Inflammatory macrophage treated with lipopolysaccharide for 1 hour (primary cell): ENCODE data around the gene CCNJL.

Experiments
- DNase-seq, 2 donors: peaks; one replicate each; pipeline ENCODE4 v3.0.0-alpha.2; 2020 to 2022

The CCNJL gene

DNA sequence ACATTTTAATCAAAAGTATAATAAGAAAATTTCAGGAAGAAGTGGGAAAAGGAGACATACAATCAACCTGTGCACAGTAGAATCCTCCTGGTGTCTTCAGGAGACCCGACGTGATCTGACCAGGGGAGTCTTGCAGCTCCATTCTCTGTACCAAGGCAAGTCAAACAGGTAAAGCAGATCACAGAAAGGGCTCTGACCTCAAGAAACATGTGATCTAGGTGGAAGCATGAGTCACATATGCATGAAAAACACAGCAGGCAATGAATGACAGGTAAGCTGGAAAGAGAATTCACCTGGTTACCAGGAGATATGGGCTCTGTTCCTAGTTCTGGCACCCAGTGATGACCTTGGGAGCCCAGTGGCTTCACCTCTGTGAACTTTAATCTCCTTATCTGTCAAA is 102.4 kb downstream of the CCNJL start:
- DNase-seq: no peak

DNA sequence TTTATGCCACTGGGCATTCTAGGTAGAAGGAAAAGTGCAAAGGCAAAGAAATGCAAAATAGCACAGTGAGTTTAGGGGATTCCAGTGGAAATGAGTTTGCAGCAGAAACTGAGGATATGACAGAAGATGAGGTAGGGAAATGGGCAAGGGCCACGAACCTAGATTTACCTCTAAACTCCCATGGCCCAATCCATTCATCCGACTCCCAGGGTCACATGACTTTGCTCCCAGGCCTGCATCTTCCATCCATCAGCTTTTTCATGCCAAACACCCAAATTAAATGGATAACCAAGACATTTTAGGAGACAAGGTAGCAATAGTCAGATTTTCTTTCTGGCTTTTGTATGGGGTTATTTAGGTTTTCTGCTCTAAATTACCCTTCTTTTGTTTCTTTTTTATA is 105.3 kb downstream of the CCNJL start:
- DNase-seq: no peak
